SK-N-SH (cell line): ENCODE measurements around the gene IBTK.
"Not testable (repeated sequence)": the region's sequence is repeated elsewhere in the genome, so short reads cannot be mapped to it uniquely, and the experiment has no call there.

Experiments
- EP300 ChIP-seq, 2 experiments: IDR thresholded peaks; 2 replicates each; pipeline versions ENCODE4 v1.4.0 to v1.6.1; 2012; ENCODE audit warnings: borderline replicate concordance in 1 of 2, low read depth in 1 of 2, low read length in 1 of 2
- FOXJ3 ChIP-seq: sonication (generic); formaldehyde crosslinking; IDR thresholded peaks from 2 replicates; pipeline ENCODE4 v1.5.1; 2020; ENCODE audit warnings: mild to moderate bottlenecking, missing genetic modification reagents
- GABPA ChIP-seq: IDR thresholded peaks from 2 replicates; pipeline ENCODE4 v1.4.0; 2012; ENCODE audit warnings: low read depth, mild to moderate bottlenecking
- MXI1 ChIP-seq: IDR thresholded peaks from 2 replicates; pipeline ENCODE4 v1.6.1; 2012; ENCODE audit warnings: mild to moderate bottlenecking, low read depth, low read length, improper control_type of control experiment
- POLR2AphosphoS5 ChIP-seq: IDR thresholded peaks from 2 replicates; pipeline ENCODE4 v1.6.1; 2012; ENCODE audit warnings: low read depth, low read length
- RFX5 ChIP-seq: IDR thresholded peaks from 2 replicates; pipeline ENCODE4 v1.6.1; 2012; ENCODE audit warnings: mild to moderate bottlenecking, improper control_type of control experiment, low read length
- SIN3A ChIP-seq: IDR thresholded peaks from 2 replicates; pipeline ENCODE4 v1.6.1; 2012; ENCODE audit warnings: low read depth, mild to moderate bottlenecking, low read length, moderate library complexity, borderline replicate concordance
- SMC3 ChIP-seq: IDR thresholded peaks from 2 replicates; pipeline ENCODE4 v1.6.1; 2012; ENCODE audit warnings: low read depth, low read length, improper control_type of control experiment
- TAF1 ChIP-seq: IDR thresholded peaks from 2 replicates; pipeline ENCODE4 v1.6.1; 2012; ENCODE audit warnings: low read depth, mild to moderate bottlenecking, low read length, moderate library complexity, borderline replicate concordance
- TF ChIP-seq, protein P1 (sequence below): fragments of 200-600 bp; sonication (generic); IDR thresholded peaks from 2 replicates; pipeline ENCODE4 v1.6.1; 2017; ENCODE audit warnings: antibody characterized with exemption, mild to moderate bottlenecking, moderate library complexity
- TF ChIP-seq, protein P2 (sequence below): fragments of 150-350 bp; IDR thresholded peaks from 2 replicates; pipeline ENCODE4 v1.6.1; 2017; ENCODE audit warnings: antibody characterized with exemption, low read length, low read depth, borderline replicate concordance
- TF ChIP-seq, protein P3 (sequence below): IDR thresholded peaks from 2 replicates; pipeline ENCODE4 v1.6.1; 2012; ENCODE audit warnings: mild to moderate bottlenecking, low read depth, low read length, moderate library complexity
- TF ChIP-seq, protein P4 (sequence below): IDR thresholded peaks from 2 replicates; pipeline ENCODE4 v1.4.0; 2012; ENCODE audit warnings: low read depth, borderline replicate concordance

DNA sequence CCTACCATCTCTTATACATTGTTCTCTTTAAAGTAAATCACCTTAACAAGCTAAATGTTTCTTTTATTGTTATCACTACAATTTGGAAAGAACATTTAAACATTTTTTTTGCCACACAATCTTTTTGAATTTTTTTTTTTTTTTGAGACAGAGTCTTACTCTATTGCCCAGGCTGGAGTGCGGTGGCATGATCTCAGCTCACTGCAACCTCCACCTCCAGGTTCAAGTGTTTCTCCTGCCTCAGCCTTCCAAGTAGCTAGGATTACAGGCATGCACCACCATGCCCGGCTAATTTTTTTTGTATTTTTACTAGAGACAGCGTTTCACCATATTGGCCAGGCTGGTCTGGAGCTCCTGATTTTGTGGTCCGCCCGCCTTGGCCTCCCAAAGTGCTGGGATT, 50.3 kb downstream of the IBTK start:
- not testable (repeated sequence) for TF ChIP-seq FOXJ3 (CRISPR knock-in tag); MXI1; SIN3A; GABPA; EP300 (IDR thresholded peaks at IDR 0.05; ENCODE audit: borderline replicate concordance in 1 of 2, low read depth in 1 of 2, low read length in 1 of 2); RFX5; SMC3; POLR2AphosphoS5; TAF1
- TF ChIP-seq, protein P1, sequence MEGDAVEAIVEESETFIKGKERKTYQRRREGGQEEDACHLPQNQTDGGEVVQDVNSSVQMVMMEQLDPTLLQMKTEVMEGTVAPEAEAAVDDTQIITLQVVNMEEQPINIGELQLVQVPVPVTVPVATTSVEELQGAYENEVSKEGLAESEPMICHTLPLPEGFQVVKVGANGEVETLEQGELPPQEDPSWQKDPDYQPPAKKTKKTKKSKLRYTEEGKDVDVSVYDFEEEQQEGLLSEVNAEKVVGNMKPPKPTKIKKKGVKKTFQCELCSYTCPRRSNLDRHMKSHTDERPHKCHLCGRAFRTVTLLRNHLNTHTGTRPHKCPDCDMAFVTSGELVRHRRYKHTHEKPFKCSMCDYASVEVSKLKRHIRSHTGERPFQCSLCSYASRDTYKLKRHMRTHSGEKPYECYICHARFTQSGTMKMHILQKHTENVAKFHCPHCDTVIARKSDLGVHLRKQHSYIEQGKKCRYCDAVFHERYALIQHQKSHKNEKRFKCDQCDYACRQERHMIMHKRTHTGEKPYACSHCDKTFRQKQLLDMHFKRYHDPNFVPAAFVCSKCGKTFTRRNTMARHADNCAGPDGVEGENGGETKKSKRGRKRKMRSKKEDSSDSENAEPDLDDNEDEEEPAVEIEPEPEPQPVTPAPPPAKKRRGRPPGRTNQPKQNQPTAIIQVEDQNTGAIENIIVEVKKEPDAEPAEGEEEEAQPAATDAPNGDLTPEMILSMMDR: not testable (repeated sequence)
- TF ChIP-seq, protein P2, sequence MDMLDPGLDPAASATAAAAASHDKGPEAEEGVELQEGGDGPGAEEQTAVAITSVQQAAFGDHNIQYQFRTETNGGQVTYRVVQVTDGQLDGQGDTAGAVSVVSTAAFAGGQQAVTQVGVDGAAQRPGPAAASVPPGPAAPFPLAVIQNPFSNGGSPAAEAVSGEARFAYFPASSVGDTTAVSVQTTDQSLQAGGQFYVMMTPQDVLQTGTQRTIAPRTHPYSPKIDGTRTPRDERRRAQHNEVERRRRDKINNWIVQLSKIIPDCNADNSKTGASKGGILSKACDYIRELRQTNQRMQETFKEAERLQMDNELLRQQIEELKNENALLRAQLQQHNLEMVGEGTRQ: not testable (repeated sequence)
- TF ChIP-seq, protein P3, sequence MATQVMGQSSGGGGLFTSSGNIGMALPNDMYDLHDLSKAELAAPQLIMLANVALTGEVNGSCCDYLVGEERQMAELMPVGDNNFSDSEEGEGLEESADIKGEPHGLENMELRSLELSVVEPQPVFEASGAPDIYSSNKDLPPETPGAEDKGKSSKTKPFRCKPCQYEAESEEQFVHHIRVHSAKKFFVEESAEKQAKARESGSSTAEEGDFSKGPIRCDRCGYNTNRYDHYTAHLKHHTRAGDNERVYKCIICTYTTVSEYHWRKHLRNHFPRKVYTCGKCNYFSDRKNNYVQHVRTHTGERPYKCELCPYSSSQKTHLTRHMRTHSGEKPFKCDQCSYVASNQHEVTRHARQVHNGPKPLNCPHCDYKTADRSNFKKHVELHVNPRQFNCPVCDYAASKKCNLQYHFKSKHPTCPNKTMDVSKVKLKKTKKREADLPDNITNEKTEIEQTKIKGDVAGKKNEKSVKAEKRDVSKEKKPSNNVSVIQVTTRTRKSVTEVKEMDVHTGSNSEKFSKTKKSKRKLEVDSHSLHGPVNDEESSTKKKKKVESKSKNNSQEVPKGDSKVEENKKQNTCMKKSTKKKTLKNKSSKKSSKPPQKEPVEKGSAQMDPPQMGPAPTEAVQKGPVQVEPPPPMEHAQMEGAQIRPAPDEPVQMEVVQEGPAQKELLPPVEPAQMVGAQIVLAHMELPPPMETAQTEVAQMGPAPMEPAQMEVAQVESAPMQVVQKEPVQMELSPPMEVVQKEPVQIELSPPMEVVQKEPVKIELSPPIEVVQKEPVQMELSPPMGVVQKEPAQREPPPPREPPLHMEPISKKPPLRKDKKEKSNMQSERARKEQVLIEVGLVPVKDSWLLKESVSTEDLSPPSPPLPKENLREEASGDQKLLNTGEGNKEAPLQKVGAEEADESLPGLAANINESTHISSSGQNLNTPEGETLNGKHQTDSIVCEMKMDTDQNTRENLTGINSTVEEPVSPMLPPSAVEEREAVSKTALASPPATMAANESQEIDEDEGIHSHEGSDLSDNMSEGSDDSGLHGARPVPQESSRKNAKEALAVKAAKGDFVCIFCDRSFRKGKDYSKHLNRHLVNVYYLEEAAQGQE: not testable (repeated sequence)
- TF ChIP-seq, protein P4, sequence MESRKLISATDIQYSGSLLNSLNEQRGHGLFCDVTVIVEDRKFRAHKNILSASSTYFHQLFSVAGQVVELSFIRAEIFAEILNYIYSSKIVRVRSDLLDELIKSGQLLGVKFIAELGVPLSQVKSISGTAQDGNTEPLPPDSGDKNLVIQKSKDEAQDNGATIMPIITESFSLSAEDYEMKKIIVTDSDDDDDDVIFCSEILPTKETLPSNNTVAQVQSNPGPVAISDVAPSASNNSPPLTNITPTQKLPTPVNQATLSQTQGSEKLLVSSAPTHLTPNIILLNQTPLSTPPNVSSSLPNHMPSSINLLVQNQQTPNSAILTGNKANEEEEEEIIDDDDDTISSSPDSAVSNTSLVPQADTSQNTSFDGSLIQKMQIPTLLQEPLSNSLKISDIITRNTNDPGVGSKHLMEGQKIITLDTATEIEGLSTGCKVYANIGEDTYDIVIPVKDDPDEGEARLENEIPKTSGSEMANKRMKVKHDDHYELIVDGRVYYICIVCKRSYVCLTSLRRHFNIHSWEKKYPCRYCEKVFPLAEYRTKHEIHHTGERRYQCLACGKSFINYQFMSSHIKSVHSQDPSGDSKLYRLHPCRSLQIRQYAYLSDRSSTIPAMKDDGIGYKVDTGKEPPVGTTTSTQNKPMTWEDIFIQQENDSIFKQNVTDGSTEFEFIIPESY: not testable (repeated sequence)
